HG02840 (cell line): ENCODE results near the gene NOSIP.

ENCODE experiments used
- ATAC-seq: cut with Tn5 transposase; IDR thresholded peaks from one replicate; pipeline ENCODE4 v1.9.1; 2021; ENCODE audit warnings: mild to moderate bottlenecking, moderate library complexity, moderate number of reproducible peaks; ENCODE audit not compliant: unreplicated experiment, low FRiP score

Gene NOSIP

DNA sequence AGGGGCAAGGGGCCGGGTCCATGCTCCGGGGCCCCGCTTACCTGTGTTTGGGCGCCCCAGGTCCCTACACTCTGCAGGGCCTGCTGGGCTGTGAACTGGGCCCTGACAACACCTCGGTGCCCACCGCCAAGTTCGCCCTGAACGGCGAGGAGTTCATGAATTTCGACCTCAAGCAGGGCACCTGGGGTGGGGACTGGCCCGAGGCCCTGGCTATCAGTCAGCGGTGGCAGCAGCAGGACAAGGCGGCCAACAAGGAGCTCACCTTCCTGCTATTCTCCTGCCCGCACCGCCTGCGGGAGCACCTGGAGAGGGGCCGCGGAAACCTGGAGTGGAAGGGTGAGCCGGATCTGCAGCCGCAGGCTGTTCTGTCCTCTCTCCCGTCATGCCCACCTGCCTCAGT, 66.2 kb downstream of the NOSIP start:
- no peak for ATAC-seq

DNA sequence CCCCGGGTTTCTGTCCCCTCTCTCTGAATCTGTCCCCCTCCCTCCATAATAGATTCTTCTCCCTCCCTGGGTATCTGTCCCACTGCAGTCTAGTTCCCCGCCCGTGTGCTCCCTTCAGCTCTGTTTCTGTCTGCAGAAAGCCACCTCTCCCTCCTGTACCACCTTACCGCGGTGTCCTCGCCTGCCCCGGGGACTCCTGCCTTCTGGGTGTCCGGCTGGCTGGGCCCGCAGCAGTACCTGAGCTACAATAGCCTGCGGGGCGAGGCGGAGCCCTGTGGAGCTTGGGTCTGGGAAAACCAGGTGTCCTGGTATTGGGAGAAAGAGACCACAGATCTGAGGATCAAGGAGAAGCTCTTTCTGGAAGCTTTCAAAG, 66.6 kb downstream of the NOSIP start:
- no peak for ATAC-seq

DNA sequence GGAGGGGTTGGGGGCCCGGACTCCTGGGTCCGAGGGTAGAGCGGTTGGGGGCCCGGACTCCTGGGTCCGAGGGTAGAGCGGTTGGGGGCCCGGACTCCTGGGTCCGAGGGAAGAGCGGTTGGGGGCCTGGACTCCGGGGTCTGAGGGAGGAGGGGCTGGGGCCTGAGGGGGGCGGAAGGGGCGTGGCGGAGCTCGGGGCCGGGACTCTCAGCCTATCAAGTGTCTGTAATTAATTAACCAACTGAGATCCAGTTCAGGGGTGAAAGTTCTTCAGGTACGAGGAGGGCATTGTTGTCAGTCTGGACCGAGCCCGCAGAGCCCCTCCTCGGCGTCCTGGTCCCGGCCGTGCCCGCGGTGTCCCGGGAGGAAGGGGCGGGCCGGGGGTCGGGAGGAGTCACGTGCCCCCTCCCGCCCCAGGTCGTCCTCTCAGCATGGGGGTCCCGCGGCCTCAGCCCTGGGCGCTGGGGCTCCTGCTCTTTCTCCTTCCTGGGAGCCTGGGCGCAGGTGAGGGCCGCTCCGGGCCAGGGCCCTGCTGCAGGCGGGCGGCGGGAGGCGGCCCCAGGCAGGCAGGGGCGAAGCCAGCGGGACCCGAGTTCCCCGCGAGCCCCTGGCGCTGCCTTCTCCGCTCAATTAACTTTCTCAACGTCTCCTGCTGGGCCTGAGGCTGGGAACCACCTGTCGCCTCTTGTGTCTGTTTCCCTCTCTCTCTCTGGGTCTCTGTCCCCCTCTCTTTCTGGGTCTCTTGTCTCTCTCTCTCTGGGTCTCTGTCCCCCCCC, 67.2 kb downstream of the NOSIP start:
- no peak for ATAC-seq

DNA sequence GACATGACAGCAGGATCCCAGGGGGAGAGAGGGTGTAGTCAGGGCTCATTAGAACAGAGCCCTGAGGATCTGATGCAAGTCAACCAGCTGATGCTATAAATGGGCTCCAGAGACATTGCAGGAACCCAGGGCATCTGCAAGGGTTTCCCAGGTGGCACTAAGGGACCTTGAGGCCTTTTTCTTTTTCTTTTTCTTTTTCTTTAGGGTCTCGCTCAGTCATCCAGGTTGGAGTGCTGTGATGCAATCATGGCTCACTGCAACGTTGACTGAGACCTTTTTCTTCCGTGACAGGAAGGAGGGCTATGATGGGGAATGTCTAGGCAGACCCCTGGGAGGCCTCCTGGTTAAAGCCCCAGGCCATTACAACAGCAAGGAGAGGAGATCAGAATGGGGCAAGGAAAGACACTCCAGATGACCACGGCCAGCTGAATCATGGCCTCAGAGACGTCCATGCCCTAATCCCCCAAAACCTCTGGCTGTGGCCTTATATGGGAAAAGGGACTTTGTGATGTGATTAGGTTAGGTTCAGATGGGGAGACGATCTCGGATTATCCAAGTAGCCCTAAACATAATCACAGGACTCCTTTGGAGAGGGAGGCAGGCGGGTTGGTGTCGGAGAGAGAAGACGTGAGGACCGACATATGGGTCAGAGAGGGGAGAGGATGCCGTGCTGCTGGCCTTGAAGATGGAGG, 72.4 kb downstream of the NOSIP start:
- no peak for ATAC-seq

DNA sequence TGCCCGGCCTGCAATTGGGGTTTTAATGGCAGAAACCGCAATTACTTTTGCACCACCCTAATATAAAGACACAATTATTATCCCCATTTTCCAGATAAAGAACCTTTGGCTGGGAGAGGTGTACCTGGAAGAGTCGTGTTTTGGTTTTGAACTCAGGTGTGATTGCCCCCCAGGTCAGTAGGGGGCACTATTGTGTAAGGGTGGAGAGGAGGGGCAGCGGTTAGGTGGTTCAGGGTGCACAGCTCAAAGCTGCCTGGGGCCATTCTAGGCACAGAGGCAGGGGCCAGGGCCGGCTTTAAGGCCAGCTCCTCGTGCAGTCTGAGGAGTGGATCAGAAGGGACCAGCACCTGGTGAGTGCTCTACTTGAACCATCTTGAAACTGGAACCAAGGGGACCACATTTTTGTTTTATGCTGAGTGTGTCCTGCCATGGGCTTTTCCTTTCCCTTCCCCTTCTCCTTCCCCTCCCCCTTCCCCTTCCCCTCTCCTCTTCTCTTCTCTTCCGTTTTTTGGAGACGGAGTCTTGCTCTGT, 73.7 kb downstream of the NOSIP start:
- ATAC-seq = no peak
